Activated CD4-positive, alpha-beta T cell treated with anti-CD3 and anti-CD28 coated beads for 4 hours (primary cell): ENCODE results near the gene GEN1.

ENCODE experiments used
- DNase-seq, 2 donors: peaks; one replicate each; pipeline ENCODE4 v3.0.0-alpha.2; 2020

The GEN1 gene

DNA sequence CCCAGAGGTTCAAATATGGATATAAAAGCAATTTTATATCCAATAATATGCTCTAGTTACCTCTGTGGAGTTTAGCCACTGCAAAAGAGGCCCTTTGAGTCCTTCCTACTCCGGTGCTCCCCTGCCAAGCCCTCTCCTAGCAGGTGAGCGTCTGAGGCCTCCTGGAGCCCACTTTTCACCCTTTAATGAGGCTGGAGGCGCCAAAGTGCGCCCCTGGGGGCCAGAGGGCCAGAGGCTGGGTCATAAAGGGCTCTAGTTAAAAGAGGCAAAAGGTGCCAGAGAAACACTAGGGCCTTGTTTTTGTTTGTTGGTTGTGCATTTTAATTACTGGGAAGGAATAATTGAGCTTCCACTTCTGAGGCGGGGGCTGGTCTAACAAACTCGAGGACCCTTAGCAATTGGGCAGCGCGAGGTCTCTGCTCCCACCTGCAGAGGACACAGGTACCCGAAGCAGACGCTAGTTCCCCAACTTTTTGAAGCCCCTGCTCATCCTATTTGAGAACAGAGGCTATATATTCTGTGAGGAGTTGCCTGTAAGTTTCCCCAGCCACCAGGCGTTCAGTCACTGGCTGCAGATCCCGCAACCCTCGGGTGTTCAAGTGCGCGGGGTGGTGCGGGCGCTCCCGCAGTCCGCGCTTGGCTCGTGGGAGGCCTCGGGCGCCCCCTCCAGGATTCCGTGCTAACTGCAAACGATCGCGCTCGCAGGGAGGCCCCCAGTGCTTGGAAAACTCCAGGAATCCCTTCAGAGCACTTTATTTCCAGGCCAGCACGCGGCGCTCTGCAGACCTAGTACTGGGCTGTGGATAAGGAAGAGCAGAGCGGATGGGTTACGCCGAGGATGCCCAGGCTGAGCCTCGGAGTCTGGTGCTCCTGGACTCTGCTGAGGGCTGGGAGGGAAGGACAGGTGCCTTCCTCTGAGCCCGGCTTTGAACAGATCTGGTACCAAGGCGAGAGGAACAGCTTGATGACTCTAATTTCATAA, 76.4 kb downstream of the GEN1 start:
- DNase-seq, result no peak

DNA sequence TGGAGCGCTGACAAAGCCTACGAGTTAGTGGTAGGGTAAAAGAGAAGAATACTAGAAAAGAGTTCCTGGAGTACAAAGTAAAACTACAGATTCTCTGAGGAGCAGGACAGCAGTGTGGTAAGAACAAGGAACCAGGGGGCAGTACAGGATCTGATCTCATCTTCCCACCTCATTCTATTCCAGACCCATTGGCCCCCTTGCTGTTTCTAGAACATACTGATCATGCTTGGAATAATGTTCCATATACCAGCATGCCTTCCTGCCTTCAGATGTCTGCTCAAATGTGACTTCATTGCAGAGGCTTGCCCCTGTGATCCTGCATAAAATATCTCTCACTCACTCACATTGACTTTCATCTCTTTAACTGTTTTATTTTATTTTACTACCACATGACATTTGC, 81.6 kb downstream of the GEN1 start:
- no peak for DNase-seq
